AG04449 (cell line): Measurements from ENCODE around the gene LPAR1.

Experiments
- CTCF ChIA-PET: fragments of 350-600 bp; formaldehyde crosslinking; extraction: SDS; loops from one replicate; lab custom pipeline; 2021; ENCODE audit warnings: antibody characterized with exemption; lab: Yijun Ruan, JAX
- POLR2A ChIA-PET: fragments of 400-600, 350-600 bp; formaldehyde crosslinking; extraction: SDS; loops from one replicate; lab custom pipeline; 2020; ENCODE audit warnings: antibody characterized with exemption, inconsistent platforms; lab: Yijun Ruan, JAX
- DNase-seq: peaks from one replicate; pipeline ENCODE4 v3.0.0-alpha.2; 2010; ENCODE audit warnings: low read depth, low spot score
- H3K4me3 ChIP-seq: 2 replicates; pipeline ENCODE4 v1.5.1; 2011; ENCODE audit warnings: low read depth, mild to moderate bottlenecking, control low read depth, low read length
- CTCF ChIP-seq: IDR thresholded peaks from one replicate; pipeline ENCODE4 v1.5.1; 2011; ENCODE audit warnings: mild to moderate bottlenecking, moderate library complexity, low read length, control low read depth, inconsistent platforms; ENCODE audit not compliant: insufficient read depth; ENCODE audit errors: missing control alignments

Gene LPAR1

GRCh38 chr9:110942522-110942921 is 95.7 kb downstream of the LPAR1 start:
- peak; percentile 68 for DNase-seq

GRCh38 chr9:110940951-110941557 is 97.2 kb downstream of the LPAR1 start:
- no peak for TF ChIP-seq CTCF
- ChIA-PET POLR2A (no interaction called here), CTCF (no interaction called here)
- H3K4me3 ChIP-seq, result no peak overlapping the region
- no peak for DNase-seq

More at GRCh38 chr9:110942522-110942921, 95.7 kb downstream of the LPAR1 start:
- ChIA-PET CTCF (no interaction called here), POLR2A (no interaction called here)
- no peak for TF ChIP-seq CTCF
- no peak overlapping the region for H3K4me3 ChIP-seq

GRCh38 chr9:110939573-110939972 is 98.7 kb downstream of the LPAR1 start:
- no peak for TF ChIP-seq CTCF
- ChIA-PET POLR2A (no interaction called here), CTCF (no interaction called here)
- no peak overlapping the region for H3K4me3 ChIP-seq
- DNase-seq, result no peak

GRCh38 chr9:110939047-110939446 is 99.2 kb downstream of the LPAR1 start:
- no peak for TF ChIP-seq CTCF
- CTCF ChIA-PET, result no interaction called here
- no peak for DNase-seq
- H3K4me3 ChIP-seq, result no peak overlapping the region
- POLR2A ChIA-PET, result no interaction called here

GRCh38 chr9:110938242-110938641 is 100.0 kb downstream of the LPAR1 start:
- H3K4me3 ChIP-seq, result no peak overlapping the region
- ChIA-PET POLR2A (no interaction called here), CTCF (no interaction called here)
- no peak for TF ChIP-seq CTCF
- DNase-seq, result no peak

GRCh38 chr9:110936719-110937452 is 101.4 kb downstream of the LPAR1 start:
- DNase-seq, result peak; percentile 80
- CTCF ChIA-PET, result interaction anchor here (1.2 to 1.6 kb wide), 2 partner anchors 10 kb away, joined by 3 to 5 read pairs; no protein-coding TSS in a partner anchor
- no peak overlapping the region for H3K4me3 ChIP-seq
- no peak for TF ChIP-seq CTCF
- POLR2A ChIA-PET, result no interaction called here
